SU-DHL-6 (cell line): Measurements from ENCODE around the gene VWA2.

Experiments
- H2AFZ ChIP-seq: fragments of 200-600 bp; sonication (generic); 2 replicates; pipeline ENCODE4 v1.6.1; 2014; ENCODE audit warnings: low read depth, mild to moderate bottlenecking, moderate library complexity, mixed read lengths, antibody characterized with exemption, low read length; ENCODE audit not compliant: severe bottlenecking
- H3F3A ChIP-seq: fragments of 200-600 bp; shearing (Covaris generic); 2 replicates; pipeline ENCODE4 v1.6.0; 2016; ENCODE audit warnings: antibody characterized with exemption, mild to moderate bottlenecking; ENCODE audit not compliant: insufficient read depth
- H3K27ac ChIP-seq: fragments of 200-600 bp; sonication (generic); 2 replicates; pipeline ENCODE4 v1.5.1; 2016; ENCODE audit warnings: low read depth, mild to moderate bottlenecking, low read length, moderate library complexity, mixed read lengths
- H3K27me3 ChIP-seq: fragments of 200-600 bp; sonication (generic), shearing (Covaris generic); 2 replicates; pipeline ENCODE4 v1.6.0; 2014; ENCODE audit warnings: mild to moderate bottlenecking, low read length
- H3K36me3 ChIP-seq: fragments of 200-600 bp; sonication (generic); 2 replicates; pipeline ENCODE4 v1.6.1; 2014; ENCODE audit warnings: mild to moderate bottlenecking, low read length, mixed read lengths
- H3K4me2 ChIP-seq: fragments of 300-600, 200-600 bp; shearing (Covaris generic), sonication (generic); 2 replicates; pipeline ENCODE4 v1.6.0; 2014; ENCODE audit warnings: low read length, low read depth, mild to moderate bottlenecking; ENCODE audit not compliant: poor library complexity, severe bottlenecking
- H3K4me3 ChIP-seq: fragments of 200-600 bp; sonication (generic); 2 replicates; pipeline ENCODE4 v1.5.1; 2014; ENCODE audit warnings: antibody characterized with exemption, low read length, mild to moderate bottlenecking, mixed read lengths; ENCODE audit not compliant: insufficient read depth, poor library complexity, severe bottlenecking
- H3K79me2 ChIP-seq: fragments of 200-600 bp; sonication (generic); 2 replicates; pipeline ENCODE4 v1.6.1; 2014; ENCODE audit warnings: mild to moderate bottlenecking, low read length, moderate library complexity; ENCODE audit not compliant: insufficient read depth
- H3K9ac ChIP-seq: fragments of 200-600 bp; sonication (generic); 2 replicates; pipeline ENCODE4 v1.7.0; 2014; ENCODE audit warnings: mild to moderate bottlenecking, low read length
- H3K9me2 ChIP-seq: fragments of 200-600 bp; sonication (generic); replicated peaks from 2 replicates; pipeline ENCODE4 v1.6.1; 2014; ENCODE audit warnings: low read length; ENCODE audit not compliant: insufficient read depth
- H3K9me3 ChIP-seq: fragments of 200-600 bp; sonication (generic); 2 replicates; pipeline ENCODE4 v1.6.1; 2014; ENCODE audit warnings: low read length, mixed read lengths; ENCODE audit not compliant: insufficient read depth
- H4K20me1 ChIP-seq: fragments of 200-600 bp; sonication (generic); 2 replicates; pipeline ENCODE4 v1.6.1; 2014; ENCODE audit warnings: low read depth, mild to moderate bottlenecking, antibody characterized with exemption, low read length, moderate library complexity, mixed read lengths
- EZH2phosphoT487 ChIP-seq: fragments of 200-600 bp; sonication (generic), shearing (Covaris generic); conservative IDR thresholded peaks from 2 replicates; pipeline ENCODE4 v1.6.1; 2018; ENCODE audit warnings: mild to moderate bottlenecking, antibody characterized with exemption, low read length, moderate library complexity, mixed read lengths
- TF ChIP-seq, protein P1 (sequence below): fragments of 200-600 bp; sonication (generic); IDR thresholded peaks from one replicate; pipeline ENCODE4 v1.5.1; 2017; ENCODE audit warnings: antibody characterized with exemption, mild to moderate bottlenecking, low read length, moderate library complexity; ENCODE audit not compliant: insufficient read depth, poor library complexity, severe bottlenecking

Gene VWA2

DNA sequence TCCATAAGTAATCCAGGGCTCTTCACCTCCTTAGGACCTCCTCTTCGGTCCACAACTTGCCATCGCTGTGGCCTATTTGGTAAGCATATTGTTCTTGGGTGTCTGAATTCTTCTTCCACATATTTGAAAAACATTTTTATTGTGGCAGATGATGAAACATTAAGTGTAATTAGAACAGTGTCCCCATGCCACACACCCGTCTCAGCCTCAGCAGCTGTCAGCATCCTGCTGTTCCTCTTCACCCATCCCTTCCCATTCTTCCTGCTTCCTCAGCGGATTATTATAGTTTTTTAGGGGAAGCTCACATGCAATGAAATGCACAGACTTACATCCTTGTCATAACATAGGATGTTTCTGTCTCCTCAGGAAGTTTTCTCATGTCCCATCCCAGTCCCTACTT lies 39.8 kb upstream of the VWA2 start:
- Histone ChIP-seq H3K9me2 (no peaks in the 10 kb centered on the region), H3F3A (no peaks in the 10 kb centered on the region), H2AFZ (no peak overlapping the region), H3K9ac (no peak overlapping the region), H3K4me3 (no peak overlapping the region), H3K9me3 (no peaks in the 10 kb centered on the region), H3K79me2 (no peaks in the 10 kb centered on the region), H3K27ac (no peak overlapping the region), H3K36me3 (no peaks in the 10 kb centered on the region), H3K4me2 (no peak overlapping the region), H4K20me1 (no peaks in the 10 kb centered on the region), H3K27me3 (0 out of 2 replicates have a peak, but pooled peaks cover 3% of the 10 kb centered on the region)
- TF ChIP-seq, protein P1, sequence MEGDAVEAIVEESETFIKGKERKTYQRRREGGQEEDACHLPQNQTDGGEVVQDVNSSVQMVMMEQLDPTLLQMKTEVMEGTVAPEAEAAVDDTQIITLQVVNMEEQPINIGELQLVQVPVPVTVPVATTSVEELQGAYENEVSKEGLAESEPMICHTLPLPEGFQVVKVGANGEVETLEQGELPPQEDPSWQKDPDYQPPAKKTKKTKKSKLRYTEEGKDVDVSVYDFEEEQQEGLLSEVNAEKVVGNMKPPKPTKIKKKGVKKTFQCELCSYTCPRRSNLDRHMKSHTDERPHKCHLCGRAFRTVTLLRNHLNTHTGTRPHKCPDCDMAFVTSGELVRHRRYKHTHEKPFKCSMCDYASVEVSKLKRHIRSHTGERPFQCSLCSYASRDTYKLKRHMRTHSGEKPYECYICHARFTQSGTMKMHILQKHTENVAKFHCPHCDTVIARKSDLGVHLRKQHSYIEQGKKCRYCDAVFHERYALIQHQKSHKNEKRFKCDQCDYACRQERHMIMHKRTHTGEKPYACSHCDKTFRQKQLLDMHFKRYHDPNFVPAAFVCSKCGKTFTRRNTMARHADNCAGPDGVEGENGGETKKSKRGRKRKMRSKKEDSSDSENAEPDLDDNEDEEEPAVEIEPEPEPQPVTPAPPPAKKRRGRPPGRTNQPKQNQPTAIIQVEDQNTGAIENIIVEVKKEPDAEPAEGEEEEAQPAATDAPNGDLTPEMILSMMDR = no peak
- no peak for TF ChIP-seq EZH2phosphoT487

DNA sequence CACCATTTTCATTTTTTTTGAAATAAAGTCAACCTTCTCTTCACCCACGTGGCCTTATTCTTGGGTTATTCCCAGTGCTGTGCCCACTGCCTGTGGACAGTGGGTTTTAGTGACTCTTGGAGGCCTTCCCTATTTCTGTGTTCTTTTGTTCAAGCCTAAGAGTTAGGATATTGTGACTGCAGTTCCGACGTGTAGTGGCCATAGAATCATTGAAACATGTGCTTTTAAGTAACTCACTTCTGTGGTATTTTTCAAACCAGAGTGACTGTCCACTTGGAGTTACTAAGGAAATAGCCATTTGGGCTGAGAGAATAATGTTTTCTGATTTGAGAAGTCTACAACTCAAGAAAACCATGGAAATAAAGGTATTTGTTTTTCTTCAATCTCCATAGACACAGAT lies 36.2 kb upstream of the VWA2 start:
- Histone ChIP-seq H3K27ac (no peak overlapping the region), H3K4me2 (no peak overlapping the region), H3F3A (no peaks in the 10 kb centered on the region), H3K27me3 (no peaks in the 10 kb centered on the region), H3K9me2 (no peaks in the 10 kb centered on the region), H3K79me2 (no peaks in the 10 kb centered on the region), H2AFZ (no peak overlapping the region), H3K9me3 (no peaks in the 10 kb centered on the region), H3K36me3 (no peaks in the 10 kb centered on the region), H4K20me1 (no peaks in the 10 kb centered on the region), H3K4me3 (no peak overlapping the region), H3K9ac (no peak overlapping the region)
- no peak for TF ChIP-seq EZH2phosphoT487
- TF ChIP-seq, protein P1 = no peak

DNA sequence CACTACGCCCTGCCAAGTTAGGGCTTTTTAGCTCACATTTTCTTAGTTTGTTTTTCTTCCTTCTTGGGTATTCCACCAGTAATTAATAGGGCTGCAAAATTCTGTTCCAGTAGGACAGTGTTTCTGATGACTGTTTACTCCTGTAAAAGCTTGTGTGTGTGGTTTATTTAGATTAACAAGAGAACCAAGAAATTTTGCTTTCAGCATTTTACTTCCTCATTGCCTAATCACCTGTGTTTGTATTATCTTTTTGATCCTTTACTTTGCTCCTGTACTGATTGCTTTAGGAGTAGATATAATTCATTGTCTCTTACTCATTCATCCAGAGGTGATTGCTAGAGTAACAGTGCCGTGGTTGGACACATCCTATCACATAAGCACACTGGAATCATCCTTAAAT lies 32.2 kb upstream of the VWA2 start:
- Histone ChIP-seq H3F3A (no peaks in the 10 kb centered on the region), H3K9ac (no peak overlapping the region), H3K27ac (no peak overlapping the region), H3K27me3 (peaks cover 3% of the 10 kb centered on the region; the same call in 1 of the 2 replicates), H4K20me1 (no peaks in the 10 kb centered on the region), H2AFZ (no peak overlapping the region), H3K36me3 (no peaks in the 10 kb centered on the region), H3K9me2 (no peaks in the 10 kb centered on the region), H3K4me2 (no peak overlapping the region), H3K79me2 (no peaks in the 10 kb centered on the region), H3K9me3 (no peaks in the 10 kb centered on the region), H3K4me3 (no peak overlapping the region)
- TF ChIP-seq EZH2phosphoT487 = no peak
- TF ChIP-seq, protein P1 = no peak

DNA sequence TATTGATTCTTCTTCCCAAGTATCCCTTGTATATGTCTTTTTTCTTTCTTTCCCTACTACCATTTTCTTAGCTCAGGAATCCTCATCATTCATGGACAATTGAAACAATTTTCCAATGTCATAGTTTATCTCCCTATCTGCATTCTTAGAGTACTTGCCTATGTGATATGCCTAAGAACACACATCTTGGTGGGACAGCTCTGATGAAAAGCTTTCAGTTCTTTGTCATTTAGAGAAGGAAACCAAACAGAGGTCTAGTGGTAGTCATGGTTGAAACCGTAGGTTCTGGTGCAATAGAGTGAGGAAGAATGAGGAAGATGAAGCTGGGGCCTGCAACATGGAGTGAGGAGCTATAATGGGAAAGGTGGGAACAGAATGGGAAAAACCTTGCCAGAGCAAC lies 31.7 kb upstream of the VWA2 start:
- Histone ChIP-seq H3K9ac (no peak overlapping the region), H3K9me2 (no peaks in the 10 kb centered on the region), H3K79me2 (no peaks in the 10 kb centered on the region), H3K27ac (no peak overlapping the region), H3K4me3 (no peak overlapping the region), H3K36me3 (no peaks in the 10 kb centered on the region), H3K9me3 (no peaks in the 10 kb centered on the region), H3F3A (no peaks in the 10 kb centered on the region), H2AFZ (no peak overlapping the region), H3K4me2 (no peak overlapping the region), H4K20me1 (no peaks in the 10 kb centered on the region), H3K27me3 (peaks cover 3% of the 10 kb centered on the region; the same call in 1 of the 2 replicates)
- TF ChIP-seq, protein P1 = no peak
- no peak for TF ChIP-seq EZH2phosphoT487
